Measurements from ENCODE around the gene PTPRN2. TPM values are rescaled to one million over a fixed set of nuclear protein-coding genes. Genes with fewer than 3 reads are reported as not detected.

The PTPRN2 gene
- total RNA-seq, 1 experiment from 2014 or later: not detected

GRCh38 chr7:157775560-157776332 lies 811.9 kb downstream of the PTPRN2 start:
- DNase-seq: no peak
- Histone ChIP-seq H3K4me3 (no peak overlapping the region), H3K27ac (no peak overlapping the region), H3K9me2 (ENCODE audit: insufficient read depth) (no peaks in the 10 kb centered on the region), H3F3A (ENCODE audit: insufficient read depth, low read depth) (no peaks in the 10 kb centered on the region), H3K4me2 (no peak overlapping the region), H2AFZ (no peak overlapping the region), H3K36me3 (ENCODE audit: low read depth) (no peaks in the 10 kb centered on the region), H3K79me2 (ENCODE audit: low read depth) (no peaks in the 10 kb centered on the region), H3K27me3 (ENCODE audit: insufficient read depth, low read depth) (peaks cover 97% of the 10 kb centered on the region), H3K4me1 (replicated peaks; ENCODE audit: insufficient read depth) (no peaks in the 10 kb centered on the region), H3K9me3 (ENCODE audit: insufficient read depth, low read depth) (0 out of 2 replicates have a peak, but pooled peaks cover 3% of the 10 kb centered on the region), H4K20me1 (ENCODE audit: insufficient read depth) (no peaks in the 10 kb centered on the region)
- POLR2A ChIA-PET (ENCODE audit: unreplicated experiment): no interaction called here
- CTCF ChIA-PET: no interaction called here
- intact Hi-C loops (cut with micrococcal nuclease; ENCODE audit: unreplicated experiment): no loop called here
- BruUV-seq (replicated peaks): no TSS peak
- TF ChIP-seq CTCF (conservative IDR thresholded peaks at IDR 0.05): no peak
- TF ChIP-seq EZH2 (IDR thresholded peaks at IDR 0.05; ENCODE audit: low read depth): no peak

GRCh38 chr7:157775021-157775559 lies 812.5 kb downstream of the PTPRN2 start:
- Histone ChIP-seq H3K9me2 (ENCODE audit: insufficient read depth) (no peaks in the 10 kb centered on the region), H2AFZ (no peak overlapping the region), H3K79me2 (ENCODE audit: low read depth) (no peaks in the 10 kb centered on the region), H3K27me3 (ENCODE audit: insufficient read depth, low read depth) (peaks cover 97% of the 10 kb centered on the region), H3K4me2 (no peak overlapping the region), H3K9me3 (ENCODE audit: insufficient read depth, low read depth) (0 out of 2 replicates have a peak, but pooled peaks cover 3% of the 10 kb centered on the region), H3F3A (ENCODE audit: insufficient read depth, low read depth) (no peaks in the 10 kb centered on the region), H3K27ac (no peak overlapping the region), H3K36me3 (ENCODE audit: low read depth) (no peaks in the 10 kb centered on the region), H4K20me1 (ENCODE audit: insufficient read depth) (no peaks in the 10 kb centered on the region), H3K4me3 (no peak overlapping the region), H3K4me1 (replicated peaks; ENCODE audit: insufficient read depth) (no peaks in the 10 kb centered on the region)
- ChIA-PET CTCF (no interaction called here), POLR2A (ENCODE audit: unreplicated experiment) (no interaction called here)
- TF ChIP-seq EZH2 (IDR thresholded peaks at IDR 0.05; ENCODE audit: low read depth): no peak
- no peak for TF ChIP-seq CTCF (conservative IDR thresholded peaks at IDR 0.05)
- DNase-seq: no peak
- no TSS peak for BruUV-seq (replicated peaks)
- intact Hi-C loops (cut with micrococcal nuclease; ENCODE audit: unreplicated experiment): no loop called here

- Histone ChIP-seq H3K36me3 (ENCODE audit: low read depth) (no peaks in the 10 kb centered on the region), H3K9me2 (ENCODE audit: insufficient read depth) (no peaks in the 10 kb centered on the region), H3F3A (ENCODE audit: insufficient read depth, low read depth) (no peaks in the 10 kb centered on the region), H3K4me3 (no peak overlapping the region), H3K9me3 (ENCODE audit: insufficient read depth, low read depth) (0 out of 2 replicates have a peak, but pooled peaks cover 3% of the 10 kb centered on the region), H4K20me1 (ENCODE audit: insufficient read depth) (no peaks in the 10 kb centered on the region), H3K4me1 (replicated peaks; ENCODE audit: insufficient read depth) (no peaks in the 10 kb centered on the region), H3K79me2 (ENCODE audit: low read depth) (no peaks in the 10 kb centered on the region), H3K4me2 (no peak overlapping the region), H3K27ac (no peak overlapping the region), H2AFZ (no peak overlapping the region), H3K27me3 (ENCODE audit: insufficient read depth, low read depth) (peaks cover 97% of the 10 kb centered on the region)
- CTCF ChIA-PET: no interaction called here
- no peak for DNase-seq
- BruUV-seq (replicated peaks): no TSS peak
- POLR2A ChIA-PET (ENCODE audit: unreplicated experiment): no interaction called here
- TF ChIP-seq CTCF (conservative IDR thresholded peaks at IDR 0.05): no peak
- TF ChIP-seq EZH2 (IDR thresholded peaks at IDR 0.05; ENCODE audit: low read depth): no peak
- intact Hi-C loops (cut with micrococcal nuclease; ENCODE audit: unreplicated experiment): no loop called here
These were observed 813.1 kb downstream of the PTPRN2 start for GRCh38 chr7:157774495-157774894.

Measured in PC-9 (cell line).